ENCODE results near the gene ZFP3. TPM values are rescaled to one million over a fixed set of nuclear protein-coding genes. Genes with fewer than 3 reads are reported as not detected.
"Not testable (repeated sequence)": the region's sequence is repeated elsewhere in the genome, so short reads cannot be mapped to it uniquely, and the experiment has no call there.

ZFP3 gene
- total RNA-seq, 2 experiments from 2014 or later = 2.6 to 2.7 TPM

DNA sequence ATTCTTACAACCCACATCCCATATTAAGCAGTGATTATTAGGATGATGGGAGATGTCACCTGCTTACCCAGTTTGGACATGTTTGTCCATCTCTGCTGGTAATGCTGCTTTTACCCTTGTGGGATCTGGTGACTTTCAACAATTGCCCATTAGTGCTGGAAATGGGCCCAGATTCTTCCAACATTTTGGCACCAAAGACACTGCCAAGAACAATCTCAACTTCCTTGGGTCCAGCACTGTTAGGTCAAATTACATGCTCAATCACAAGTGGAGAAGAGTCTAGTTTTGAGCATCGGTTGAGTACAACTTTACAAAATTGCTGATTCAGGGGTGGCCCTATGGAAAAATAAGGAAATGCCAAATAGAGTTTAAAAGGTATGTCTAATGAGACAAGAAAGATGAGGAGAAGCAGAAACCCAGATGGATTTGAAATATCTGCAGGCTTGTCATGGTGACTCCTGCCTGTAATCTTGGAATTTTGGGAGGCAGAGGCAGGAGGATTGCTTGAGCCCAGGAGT lies 13.0 kb upstream of the ZFP3 start:
- ChIA-PET CTCF (no interaction called here), POLR2A (no interaction called here)

DNA sequence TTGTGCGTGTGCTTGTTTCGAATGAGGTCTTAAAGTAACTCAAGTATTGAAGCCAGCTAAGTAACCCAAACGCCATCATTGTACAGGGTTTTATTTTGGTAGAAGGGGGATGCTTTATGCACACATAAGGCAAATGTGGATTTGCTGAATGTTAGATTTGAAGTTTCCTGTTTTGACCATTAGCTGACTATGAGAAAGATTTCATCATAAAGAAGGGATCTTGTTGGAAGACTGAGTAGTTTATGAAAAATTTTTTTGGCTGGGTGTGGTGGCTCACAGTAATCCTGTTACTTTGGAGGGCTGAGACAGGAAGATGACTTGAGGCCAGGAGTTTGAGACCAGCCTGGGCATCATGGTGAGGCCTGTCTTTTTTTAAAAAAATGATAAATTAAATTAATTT lies 10.0 kb upstream of the ZFP3 start:
- POLR2A ChIA-PET = interaction anchor here (0.6 kb wide), 1 partner anchor 32 kb away, joined by 6 read pairs; no protein-coding TSS in a partner anchor
- CTCF ChIA-PET = no interaction called here

DNA sequence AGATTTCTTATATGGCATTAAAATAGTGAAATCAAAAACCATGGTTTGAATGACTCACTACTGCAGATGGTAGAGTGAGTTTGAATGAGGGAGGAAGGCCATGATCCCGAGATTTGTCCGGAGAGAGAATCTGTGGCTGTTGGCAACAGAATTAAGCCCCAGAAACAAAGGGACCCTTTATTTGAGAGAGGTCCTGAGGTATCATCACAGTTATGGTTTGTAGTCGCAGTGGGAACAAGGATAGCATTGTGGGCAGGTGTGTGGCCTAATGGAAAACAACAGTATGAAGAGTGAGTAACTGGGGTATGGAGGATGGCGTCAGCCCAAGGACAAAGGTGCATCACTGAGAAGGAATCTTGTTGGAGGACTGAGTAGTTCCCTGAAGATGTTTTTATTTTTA lies 8.5 kb upstream of the ZFP3 start:
- POLR2A ChIA-PET = no interaction called here
- CTCF ChIA-PET = no interaction called here

DNA sequence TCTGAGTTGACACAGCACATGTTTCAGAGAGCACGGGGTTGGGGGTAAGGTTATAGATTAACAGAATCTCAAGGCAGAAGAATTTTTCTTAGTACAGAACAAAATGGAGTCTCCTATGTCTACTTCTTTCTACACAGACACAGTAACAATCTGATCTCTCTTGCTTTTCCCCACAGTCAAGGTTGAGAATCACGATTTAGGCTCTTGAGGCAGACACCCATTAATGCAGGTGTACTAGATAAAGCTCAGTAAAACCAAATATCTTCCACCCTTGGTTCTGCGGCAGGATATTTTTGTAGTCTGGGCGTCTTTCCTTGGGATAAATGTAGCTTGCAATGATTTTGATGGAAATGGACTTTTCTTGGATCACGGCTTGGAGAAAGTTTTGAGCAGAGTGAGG lies 2.8 kb upstream of the ZFP3 start:
- POLR2A ChIA-PET, CTCF ChIA-PET: not testable (repeated sequence)

DNA sequence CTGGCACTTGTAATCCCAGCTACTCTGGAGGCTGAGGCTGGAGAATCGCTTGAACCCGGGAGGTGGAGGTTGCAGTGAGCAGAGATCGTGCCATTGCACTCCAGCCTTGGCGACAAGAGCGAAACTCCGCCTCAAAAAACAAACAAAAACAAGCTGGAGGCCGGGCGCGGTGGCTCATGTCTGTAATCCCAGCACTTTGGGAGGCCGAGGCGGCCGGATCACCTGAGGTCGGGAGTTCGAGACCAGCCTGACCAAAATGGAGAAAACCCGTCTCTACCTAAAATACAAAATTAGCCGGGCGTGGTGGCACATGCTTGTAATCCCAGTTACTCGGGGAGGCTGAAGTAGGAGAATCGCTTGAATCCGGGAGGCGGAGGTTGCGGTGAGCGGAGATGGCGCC lies 992 bp upstream of the ZFP3 start:
- CTCF ChIA-PET = interaction anchor here (0.6 kb wide), 1 partner anchor 8 kb away, joined by 3 read pairs; no protein-coding TSS in a partner anchor
- POLR2A ChIA-PET = not testable (repeated sequence)

DNA sequence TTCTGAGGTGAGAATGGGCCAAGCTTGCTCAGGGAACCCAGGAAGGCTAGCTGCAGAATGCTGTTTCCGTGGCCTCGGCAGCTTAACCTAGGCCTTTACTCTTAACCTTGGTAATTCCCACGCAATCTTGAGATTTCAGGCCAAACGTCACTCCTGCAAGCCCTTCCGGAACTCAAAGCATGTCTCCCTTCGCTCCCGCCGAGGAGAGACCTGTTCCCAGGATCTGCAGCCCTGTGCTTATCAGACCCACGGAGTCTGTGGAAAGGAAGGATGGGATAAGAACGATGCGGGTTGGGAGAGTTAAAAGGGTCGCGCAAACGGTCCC lies 524 bp upstream of the ZFP3 start:
- CTCF ChIA-PET = interaction anchor here (0.6 to 1.1 kb wide), 3 partner anchors 8 to 80 kb away, joined by 3 to 4 read pairs (median 3); partner anchors contain the start of genes INCA1 and KIF1C
- POLR2A ChIA-PET = no interaction called here

DNA sequence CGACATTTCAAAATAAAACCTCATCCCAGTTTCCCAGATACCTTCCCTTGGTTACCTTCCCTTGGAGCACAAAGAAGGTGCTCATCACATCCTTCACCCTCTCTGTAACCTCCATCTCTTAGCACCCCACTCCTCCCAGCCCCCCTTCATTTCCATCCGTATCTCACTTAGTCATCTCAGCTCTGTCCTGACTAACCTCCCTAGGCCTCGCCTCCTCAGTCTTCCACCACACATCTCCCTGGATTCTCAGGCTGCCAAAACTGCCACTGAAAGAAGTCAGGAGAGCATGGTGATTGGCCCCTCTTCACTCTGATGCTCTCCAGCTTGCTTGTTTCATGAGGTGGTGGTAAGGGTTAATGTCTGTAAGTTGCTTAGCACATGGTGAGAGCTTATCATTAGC lies 2.3 kb downstream of the ZFP3 start:
- ChIA-PET POLR2A (no interaction called here), CTCF (interaction anchor here (1.1 kb wide), 1 partner anchor 50 kb away, joined by 3 read pairs; no protein-coding TSS in a partner anchor)

DNA sequence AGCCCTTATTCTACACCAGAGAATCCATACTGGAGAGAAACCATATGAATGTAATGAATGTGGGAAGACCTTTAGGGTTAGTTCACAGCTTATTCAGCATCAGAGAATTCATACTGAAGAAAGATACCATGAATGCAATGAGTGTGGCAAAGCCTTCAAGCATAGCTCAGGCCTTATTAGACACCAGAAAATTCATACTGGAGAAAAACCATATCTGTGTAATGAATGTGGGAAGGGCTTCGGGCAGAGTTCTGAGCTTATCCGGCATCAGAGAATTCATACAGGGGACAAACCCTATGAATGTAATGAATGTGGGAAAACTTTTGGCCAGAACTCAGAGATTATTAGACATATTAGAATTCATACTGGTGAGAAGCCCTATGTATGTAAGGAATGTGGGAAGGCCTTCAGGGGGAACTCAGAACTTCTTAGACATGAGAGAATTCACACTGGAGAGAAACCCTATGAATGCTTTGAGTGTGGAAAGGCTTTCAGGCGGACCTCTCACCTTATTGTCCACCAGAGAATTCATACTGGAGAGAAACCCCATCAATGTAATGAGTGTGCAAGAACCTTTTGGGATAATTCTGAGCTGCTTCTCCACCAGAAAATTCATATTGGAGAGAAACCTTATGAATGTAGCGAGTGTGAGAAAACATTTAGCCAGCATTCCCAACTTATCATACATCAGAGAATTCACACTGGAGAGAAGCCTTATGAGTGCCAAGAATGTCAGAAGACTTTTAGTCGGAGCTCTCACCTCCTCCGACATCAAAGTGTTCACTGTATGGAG lies 14.1 kb downstream of the ZFP3 start:
- CTCF ChIA-PET = interaction anchor here (0.6 kb wide), 1 partner anchor 80 kb away, joined by 4 read pairs; no protein-coding TSS in a partner anchor
- POLR2A ChIA-PET = no interaction called here

DNA sequence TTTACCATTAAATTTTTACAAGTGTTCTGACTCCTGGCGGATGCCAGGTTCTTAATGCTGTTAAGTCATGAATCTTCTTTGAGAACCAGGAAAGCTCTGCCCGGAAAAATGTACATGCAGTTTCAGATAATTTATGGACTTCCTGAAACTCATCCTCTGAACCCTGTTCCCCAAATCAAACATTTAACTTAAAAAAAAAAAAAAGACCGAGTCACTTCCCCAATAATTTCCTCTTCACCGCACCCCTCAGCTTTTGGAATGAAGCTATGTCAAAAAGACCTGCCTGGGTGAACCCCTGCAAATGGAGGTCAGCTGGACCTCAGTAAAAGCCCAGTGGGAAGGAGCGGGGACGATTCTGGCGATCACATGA lies 18.4 kb downstream of the ZFP3 start:
- ChIA-PET CTCF (no interaction called here), POLR2A (no interaction called here)

DNA sequence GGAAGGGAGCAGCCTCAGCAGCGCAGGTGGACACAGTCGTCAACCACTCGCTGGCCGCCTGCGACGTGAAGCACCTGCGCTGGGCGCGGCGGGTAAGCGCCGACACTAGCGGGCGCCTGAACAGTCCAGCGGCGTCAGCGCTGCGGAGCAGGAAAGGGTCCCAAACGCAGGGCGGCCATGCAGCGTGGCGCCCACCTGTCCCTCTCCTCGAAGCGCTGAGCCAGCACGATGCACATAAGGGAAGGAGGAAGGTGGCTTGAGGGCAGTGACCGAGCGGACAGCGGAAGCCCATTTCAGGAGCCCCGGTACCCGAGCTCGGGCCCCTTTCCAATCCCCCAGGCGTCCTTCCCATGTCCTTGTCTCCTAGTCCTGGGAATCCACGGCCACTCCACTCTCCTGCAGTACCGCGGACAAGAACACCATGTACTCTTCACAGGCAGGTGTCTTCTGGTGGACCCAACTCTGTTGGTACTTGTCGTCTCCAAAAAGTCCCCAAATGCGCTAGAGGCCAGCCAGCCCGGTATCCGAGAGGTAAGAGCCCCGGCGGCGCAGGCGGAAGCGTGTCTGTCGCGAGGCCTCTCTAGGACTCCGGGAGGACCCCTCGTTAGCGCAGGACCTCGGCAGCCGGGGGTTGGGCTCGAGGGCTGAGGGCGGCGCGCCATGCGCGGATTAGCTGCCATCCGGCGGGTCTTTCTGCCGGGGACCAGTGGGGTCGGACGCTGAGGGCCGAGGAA lies 19.0 kb downstream of the ZFP3 start:
- ChIA-PET POLR2A (no interaction called here), CTCF (interaction anchor here (0.6 kb wide), 1 partner anchor 129 kb away, joined by 3 read pairs; no protein-coding TSS in a partner anchor)

DNA sequence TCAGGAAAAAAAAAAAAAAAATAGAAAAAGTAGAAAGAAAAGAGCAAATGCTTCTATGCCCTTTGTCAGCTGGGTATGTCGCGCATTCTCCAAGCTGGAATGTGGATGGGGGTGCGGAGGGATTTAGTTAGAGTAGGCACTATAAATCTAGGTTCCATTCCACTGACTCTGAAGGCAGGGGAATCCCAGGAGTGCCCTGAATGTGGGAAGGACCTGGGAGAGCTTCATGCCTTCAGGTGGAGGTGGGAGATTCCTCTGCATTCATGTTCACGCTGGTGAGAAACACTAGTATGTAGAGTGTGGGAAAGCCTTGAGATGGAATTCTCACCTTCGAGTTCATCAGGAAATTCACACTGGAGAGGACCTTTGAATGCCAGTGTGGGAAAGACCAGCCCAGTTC lies 21.0 kb downstream of the ZFP3 start:
- CTCF ChIA-PET = no interaction called here

DNA sequence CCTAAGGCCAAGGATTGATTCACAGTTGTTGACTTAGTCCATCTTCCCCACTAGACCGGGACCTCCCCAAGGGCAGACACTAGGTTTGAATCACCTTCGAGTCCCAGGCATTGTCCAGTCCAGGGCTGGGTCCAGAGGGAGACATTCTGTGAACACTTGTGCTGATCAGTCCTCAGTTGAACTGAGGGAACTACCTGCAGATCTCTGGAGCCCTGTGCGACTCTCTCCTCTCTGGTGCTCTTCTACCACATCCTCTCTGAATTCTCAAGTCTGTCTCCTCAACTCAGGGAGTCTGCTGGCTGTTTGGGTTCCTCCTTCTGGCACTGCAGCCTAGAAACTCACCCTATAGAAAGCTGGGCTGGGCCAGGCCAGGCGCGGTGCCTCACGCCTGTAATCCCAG lies 22.6 kb downstream of the ZFP3 start:
- CTCF ChIA-PET = no interaction called here

More for the DNA sequence above, 21.0 kb downstream of the ZFP3 start:
- POLR2A ChIA-PET = no interaction called here

DNA sequence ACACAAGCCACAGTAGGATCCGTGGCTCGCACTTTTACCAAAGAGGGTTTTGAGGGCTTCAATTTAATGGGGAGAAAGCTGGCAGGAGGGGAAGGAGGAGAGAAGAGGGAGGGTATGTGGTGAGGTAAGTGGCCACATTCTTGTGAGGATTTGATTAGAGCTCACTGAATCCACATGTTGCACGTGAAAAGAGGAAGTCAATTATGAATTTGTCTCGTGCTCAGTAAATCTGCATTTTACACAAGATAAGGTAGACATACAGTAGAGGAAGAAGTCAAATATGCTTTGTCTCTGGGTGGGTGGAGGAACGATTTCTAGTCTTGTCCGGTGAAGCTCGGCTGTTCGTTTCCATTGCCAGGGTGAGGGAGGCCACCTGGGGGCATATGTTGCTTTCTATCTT lies 32.5 kb downstream of the ZFP3 start:
- ChIA-PET POLR2A (no interaction called here), CTCF (interaction anchor here (0.6 to 1.3 kb wide), 4 partner anchors 48 to 81 kb away, joined by 3 to 5 read pairs (median 4); partner anchors contain the start of gene ZNF594)

More for the DNA sequence above, 22.6 kb downstream of the ZFP3 start:
- POLR2A ChIA-PET = interaction anchor here (0.6 kb wide), 1 partner anchor 33 kb away, joined by 6 read pairs; no protein-coding TSS in a partner anchor

DNA sequence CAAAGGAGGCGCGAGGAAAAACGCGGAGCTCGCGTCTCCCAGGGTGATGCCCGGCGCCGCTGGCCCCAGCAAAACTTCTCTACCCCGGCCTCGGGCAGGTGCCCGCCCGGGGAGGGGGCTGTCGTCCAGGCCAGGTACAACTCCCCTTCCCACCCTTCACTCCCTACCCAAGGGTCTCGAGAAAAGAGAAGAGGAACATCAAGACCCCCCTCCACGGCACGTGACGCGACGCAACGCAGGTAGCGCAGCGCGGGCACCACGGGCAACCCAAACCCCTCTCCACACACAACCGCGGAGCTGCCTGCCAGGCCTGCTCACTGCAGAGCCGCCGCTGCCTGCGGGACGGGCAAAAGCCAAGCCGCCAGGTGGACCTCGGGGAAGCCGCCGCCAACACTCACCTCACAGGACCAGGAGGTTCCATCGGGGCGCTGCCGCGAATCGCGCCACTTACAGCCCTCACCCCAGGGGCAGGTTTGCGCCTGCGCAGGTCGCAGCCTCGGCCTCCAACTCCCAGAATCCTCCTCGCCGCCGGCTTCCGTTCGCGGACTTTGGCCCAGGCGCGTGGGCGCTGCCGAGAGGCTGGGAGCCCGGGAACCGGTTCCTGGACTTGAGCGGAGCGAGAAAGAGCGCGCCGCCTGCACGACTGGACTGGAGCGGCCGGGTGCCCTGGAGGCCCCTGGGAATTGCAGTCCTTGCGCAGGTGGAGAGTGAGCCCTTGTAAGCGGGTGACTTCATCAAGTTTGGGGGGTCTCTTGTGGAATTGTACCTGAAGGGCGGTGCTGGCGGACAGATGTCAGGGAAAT lies 33.3 kb downstream of the ZFP3 start, which contains the start of gene ZNF232:
Gene ZNF232, minus strand, starts transcription at position 477 of the 803 bp plus-strand sequence. Its CDS starts 56 bp downstream, at position 421.
- ChIA-PET CTCF (interaction anchor here (0.6 to 1.3 kb wide), 4 partner anchors 59 to 198 kb away, joined by 3 to 5 read pairs (median 4); partner anchors contain the start of gene ZNF594), POLR2A (no interaction called here)

DNA sequence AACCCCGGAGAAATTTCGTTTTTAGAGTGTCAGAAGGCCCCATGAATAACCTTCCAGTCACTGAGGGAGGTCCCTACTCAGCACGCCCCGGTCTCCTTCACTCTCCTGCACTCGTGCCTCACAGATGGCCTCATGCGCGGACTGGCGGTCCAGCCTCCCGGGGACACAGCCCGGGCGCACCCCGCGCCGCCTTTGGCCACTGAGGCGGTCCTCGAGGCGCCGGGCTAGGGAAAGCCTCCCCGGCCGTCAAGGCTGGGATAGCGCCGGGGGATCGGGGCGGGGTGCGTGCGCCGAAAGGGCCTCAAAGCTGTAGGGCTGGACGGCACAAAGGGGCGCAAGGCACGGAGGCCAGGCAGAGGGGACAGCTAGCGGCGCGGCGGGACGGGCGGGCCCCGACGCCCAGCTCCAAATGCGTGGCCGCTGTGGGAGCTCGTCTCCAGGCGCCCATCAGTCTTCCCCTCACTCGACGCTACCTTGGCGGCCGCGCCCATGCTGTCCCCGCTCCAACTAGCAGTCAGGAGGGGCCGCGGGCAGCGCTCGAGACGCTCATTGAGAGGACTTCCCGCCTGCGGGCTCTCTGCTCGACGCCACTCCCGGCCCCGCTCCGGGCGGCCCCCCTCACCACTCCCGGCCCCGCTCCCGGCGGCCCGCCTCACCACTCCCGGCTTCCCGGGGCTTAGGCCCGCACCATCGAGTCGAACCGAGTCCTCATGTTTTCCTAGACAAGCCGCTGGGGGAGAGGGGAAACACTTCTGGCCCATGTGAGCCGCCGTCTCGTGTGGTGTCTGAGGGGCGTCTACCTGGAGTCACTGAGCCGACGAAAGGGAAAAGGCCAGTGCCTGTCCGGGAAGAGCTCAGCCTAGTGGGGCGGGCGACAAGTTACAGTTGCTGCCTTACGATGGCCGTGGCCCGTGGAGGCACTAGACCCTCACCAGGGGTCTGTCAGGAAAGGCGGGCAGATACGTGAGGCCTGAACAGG lies 37.7 kb downstream of the ZFP3 start, which contains the start of gene USP6:
Gene USP6, plus strand, starts transcription at position 360 of the 979 bp plus-strand sequence. CDS start 14,336 bp downstream, outside the sequence.
- ChIA-PET CTCF (no interaction called here), POLR2A (no interaction called here)

DNA sequence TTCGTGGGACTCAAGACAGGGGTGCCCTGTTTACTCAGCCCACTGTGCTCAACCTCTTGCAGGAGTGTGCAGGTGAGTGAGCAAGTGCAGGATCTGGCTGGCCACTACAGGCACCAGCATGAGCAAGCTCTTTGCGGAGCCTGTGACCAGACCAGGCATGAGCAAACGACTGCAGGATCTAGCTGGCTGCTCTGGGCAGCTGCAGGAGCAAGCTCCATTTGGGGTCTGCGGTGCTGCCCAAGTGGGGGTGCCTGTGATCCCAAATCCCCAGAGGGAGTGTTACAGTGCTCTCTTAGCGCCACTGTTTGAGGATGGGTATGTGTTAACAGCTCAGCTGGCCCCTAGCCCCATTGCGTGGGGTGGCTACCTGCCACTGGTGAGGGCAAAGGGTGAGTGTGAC lies 40.0 kb downstream of the ZFP3 start:
- CTCF ChIA-PET = no interaction called here
- POLR2A ChIA-PET = no interaction called here

DNA sequence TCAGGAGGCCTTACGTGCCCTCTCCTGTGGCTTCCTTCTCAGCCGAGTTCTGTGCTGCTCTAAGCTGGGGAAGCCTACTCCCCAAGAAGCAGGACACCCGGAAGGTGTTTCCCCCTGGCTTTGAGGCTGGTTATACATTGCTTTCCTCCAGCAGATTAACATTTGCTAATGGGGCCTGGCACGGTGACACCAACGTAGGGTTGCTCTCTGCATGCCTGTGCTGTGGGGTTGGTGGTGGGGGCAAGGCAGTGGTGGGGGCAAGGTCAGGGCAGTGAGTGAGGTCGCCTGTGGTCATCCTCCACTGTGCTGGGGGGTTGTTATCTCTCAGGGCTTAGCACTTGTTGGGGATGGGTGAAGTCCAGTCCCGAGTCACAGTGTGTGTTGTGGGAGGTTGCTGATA lies 41.8 kb downstream of the ZFP3 start:
- ChIA-PET CTCF (interaction anchor here (0.6 kb wide), 1 partner anchor 1791 kb away, joined by 3 read pairs; no protein-coding TSS in a partner anchor), POLR2A (no interaction called here)

DNA sequence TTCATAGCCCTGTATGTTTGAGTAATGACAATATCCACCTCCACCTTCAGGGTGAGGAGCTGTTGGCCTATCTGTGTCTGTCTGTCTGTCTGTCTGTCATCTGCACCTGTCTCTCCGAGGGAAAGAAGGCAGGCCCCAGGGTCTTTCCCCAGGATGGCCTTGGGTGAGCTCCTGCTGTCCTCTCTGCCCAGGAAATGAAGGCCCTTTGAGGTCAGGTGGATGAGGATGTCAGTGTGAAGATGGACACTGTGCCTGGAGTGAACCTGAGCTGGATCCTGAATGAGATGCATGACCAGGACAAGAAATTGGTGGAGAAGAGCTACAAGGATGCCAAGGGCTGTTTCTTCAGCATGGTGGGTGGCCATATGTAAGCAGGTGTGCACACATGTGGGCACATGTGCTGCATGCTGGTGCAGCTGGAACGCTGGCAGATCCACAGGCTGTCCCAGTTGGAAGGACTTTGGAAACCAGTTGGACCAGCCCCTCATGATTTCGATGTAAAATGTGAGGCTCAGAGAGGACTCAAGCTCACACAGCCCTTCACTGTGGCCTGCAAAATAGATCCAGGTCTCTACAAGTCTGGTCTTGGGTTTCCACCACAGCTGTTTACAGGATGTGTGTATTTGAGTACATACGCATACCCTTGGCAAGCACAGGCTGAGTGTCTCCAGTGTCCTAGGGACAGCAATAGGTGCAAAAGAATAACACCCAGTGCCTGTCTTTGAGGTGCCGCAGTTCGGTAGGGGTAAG lies 42.3 kb downstream of the ZFP3 start:
- CTCF ChIA-PET = interaction anchor here (0.6 kb wide), 1 partner anchor 1790 kb away, joined by 3 read pairs; no protein-coding TSS in a partner anchor
- POLR2A ChIA-PET = not testable (repeated sequence)
